Liver (tissue), 3 donors: ENCODE data around the gene KLF11.
"Not testable (repeated sequence)": the region's sequence is repeated elsewhere in the genome, so short reads cannot be mapped to it uniquely, and the experiment has no call there.

ENCODE experiments used
- CTCF ChIP-seq: fragments of 150-350 bp; IDR thresholded peaks from 2 replicates; pipeline ENCODE4 v1.5.1; 2017; ENCODE audit warnings: improper control_type of control experiment, low read depth, low read length; ENCODE audit not compliant: missing input control
- GABPA ChIP-seq, 2 donors: IDR thresholded peaks in 1 of 2; conservative IDR thresholded peaks in 1 of 2; 2 replicates each; pipeline ENCODE4 v1.6.1; 2016; ENCODE audit warnings: antibody characterized with exemption in 2 of 2, mild to moderate bottlenecking in 1 of 2, moderate library complexity in 1 of 2
- SP1 ChIP-seq: IDR thresholded peaks from 2 replicates; pipeline ENCODE4 v1.6.1; 2018; ENCODE audit warnings: antibody characterized with exemption, mild to moderate bottlenecking
- donor health status: healthy.
- donor health status: healthy.

- TF ChIP-seq CTCF; SP1; GABPA (IDR thresholded peaks at IDR 0.05 in 1 of 2, conservative IDR thresholded peaks at IDR 0.05 in 1 of 2): not testable (repeated sequence)
Observed at GRCh38 chr2:10010861-10011605, 32.3 kb upstream of the KLF11 start.
